Tibial artery (tissue), 4 donors: ENCODE results near the gene LAMB3.

Experiments
- DNase-seq, 2 donors: peaks; one replicate each; pipeline ENCODE4 v3.0.0-alpha.2; 2019
- H3K27ac ChIP-seq, 2 donors: fragments of 200-600 bp; sonication (generic) in 1 of 2; 1 replicate in 1 of 2; 2 replicates in 1 of 2; pipeline ENCODE4 v1.5.1; 2018 to 2019; ENCODE audit warnings: mild to moderate bottlenecking in 1 of 2
- H3K27me3 ChIP-seq, 2 donors: fragments of 200-600 bp; sonication (generic) in 1 of 2; one replicate each; pipeline versions ENCODE4 v1.5.1 to v1.6.0; 2016 to 2019
- H3K36me3 ChIP-seq, 3 donors: fragments of 200-600 bp; sonication (generic) in 2 of 3; one replicate each; pipeline ENCODE4 v1.5.1; 2016 to 2019; ENCODE audit warnings: mild to moderate bottlenecking in 2 of 3
- H3K4me1 ChIP-seq, 4 donors: fragments of 200-600 bp; sonication (generic) in 2 of 4; 1 replicate in 3 of 4; 2 replicates in 1 of 4; pipeline ENCODE4 v1.5.1; 2016 to 2019
- H3K4me3 ChIP-seq, 2 donors: fragments of 200-600 bp; sonication (generic) in 1 of 2; 1 replicate in 1 of 2; 2 replicates in 1 of 2; pipeline ENCODE4 v1.5.1; 2018 to 2019; ENCODE audit warnings: mild to moderate bottlenecking in 2 of 2
- H3K9me3 ChIP-seq, 3 donors: fragments of 200-600 bp; sonication (generic) in 1 of 3; one replicate each; pipeline ENCODE4 v1.5.1; 2016 to 2019
- intact Hi-C: fragments of 100-400 bp; cut with DNase I; formaldehyde crosslinking; loops from one replicate; pipeline ENCODE4 v1.15.0; 2023; ENCODE audit warnings: low total_unique reads
- TF ChIP-seq, protein P1 (sequence below), 2 experiments: fragments of 200-600 bp in 1 of 2; fragments of 450-650 bp in 1 of 2; IDR thresholded peaks; one replicate each; pipeline ENCODE4 v1.5.1; 2017 to 2019; ENCODE audit warnings: antibody characterized with exemption in 2 of 2, mild to moderate bottlenecking in 1 of 2, moderate library complexity in 1 of 2

Gene LAMB3

DNA sequence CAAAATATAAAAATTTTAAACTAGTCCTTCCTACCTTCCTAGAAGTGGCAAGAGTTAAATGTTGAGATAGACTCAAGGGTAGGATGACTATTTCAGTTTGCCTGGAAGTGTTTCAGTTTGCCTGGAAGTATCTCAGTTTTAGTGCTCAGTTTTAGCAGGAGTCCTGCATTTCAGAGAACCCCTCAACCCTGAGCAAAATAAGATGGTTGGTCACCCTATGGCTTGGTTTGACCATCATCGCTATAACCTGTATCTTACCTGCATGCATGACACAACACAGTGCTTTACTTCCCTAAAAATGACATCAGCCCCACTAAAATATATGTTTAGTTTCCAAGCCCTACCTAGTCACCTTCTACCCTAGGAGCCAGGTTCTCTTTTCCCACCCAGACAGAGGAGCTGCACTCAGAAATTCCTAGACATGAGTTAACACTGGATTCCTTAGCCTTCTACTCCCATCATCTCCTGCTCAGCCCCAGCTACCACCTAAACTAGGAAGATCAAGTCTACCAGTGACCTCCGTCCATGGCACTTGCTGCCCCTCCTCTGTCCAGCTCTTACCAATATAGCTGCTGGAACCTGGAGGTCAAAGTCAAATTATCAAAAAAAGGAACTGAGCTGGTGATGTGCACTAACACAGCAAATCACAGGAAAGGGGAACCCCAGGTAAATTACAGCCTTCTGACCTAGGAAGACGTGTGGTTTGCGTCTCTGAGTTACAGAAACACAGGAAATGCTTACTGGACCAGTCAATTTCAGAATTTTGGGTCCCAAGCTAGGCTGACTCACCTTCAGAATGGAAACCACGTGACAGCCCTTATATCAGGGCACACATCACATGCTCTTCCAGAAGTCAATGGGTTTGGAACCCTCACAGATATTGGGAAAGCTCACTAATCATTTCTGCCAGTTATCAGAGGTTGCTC lies 20.7 kb upstream of the LAMB3 start:
- TF ChIP-seq, protein P1, sequence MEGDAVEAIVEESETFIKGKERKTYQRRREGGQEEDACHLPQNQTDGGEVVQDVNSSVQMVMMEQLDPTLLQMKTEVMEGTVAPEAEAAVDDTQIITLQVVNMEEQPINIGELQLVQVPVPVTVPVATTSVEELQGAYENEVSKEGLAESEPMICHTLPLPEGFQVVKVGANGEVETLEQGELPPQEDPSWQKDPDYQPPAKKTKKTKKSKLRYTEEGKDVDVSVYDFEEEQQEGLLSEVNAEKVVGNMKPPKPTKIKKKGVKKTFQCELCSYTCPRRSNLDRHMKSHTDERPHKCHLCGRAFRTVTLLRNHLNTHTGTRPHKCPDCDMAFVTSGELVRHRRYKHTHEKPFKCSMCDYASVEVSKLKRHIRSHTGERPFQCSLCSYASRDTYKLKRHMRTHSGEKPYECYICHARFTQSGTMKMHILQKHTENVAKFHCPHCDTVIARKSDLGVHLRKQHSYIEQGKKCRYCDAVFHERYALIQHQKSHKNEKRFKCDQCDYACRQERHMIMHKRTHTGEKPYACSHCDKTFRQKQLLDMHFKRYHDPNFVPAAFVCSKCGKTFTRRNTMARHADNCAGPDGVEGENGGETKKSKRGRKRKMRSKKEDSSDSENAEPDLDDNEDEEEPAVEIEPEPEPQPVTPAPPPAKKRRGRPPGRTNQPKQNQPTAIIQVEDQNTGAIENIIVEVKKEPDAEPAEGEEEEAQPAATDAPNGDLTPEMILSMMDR (IDR thresholded peaks at IDR 0.05): no peak
- no peak overlapping the region for H3K4me3 ChIP-seq
- H3K27me3 ChIP-seq: no peaks in the 10 kb centered on the region
- H3K27ac ChIP-seq: no peak overlapping the region
- no peaks in the 10 kb centered on the region for H3K36me3 ChIP-seq
- peaks cover 0 to 23% (median 16%) of the 10 kb centered on the region in 4 donors for H3K4me1 ChIP-seq
- intact Hi-C loops: no loop called here
- no peak for DNase-seq
- no peaks in the 10 kb centered on the region for H3K9me3 ChIP-seq

DNA sequence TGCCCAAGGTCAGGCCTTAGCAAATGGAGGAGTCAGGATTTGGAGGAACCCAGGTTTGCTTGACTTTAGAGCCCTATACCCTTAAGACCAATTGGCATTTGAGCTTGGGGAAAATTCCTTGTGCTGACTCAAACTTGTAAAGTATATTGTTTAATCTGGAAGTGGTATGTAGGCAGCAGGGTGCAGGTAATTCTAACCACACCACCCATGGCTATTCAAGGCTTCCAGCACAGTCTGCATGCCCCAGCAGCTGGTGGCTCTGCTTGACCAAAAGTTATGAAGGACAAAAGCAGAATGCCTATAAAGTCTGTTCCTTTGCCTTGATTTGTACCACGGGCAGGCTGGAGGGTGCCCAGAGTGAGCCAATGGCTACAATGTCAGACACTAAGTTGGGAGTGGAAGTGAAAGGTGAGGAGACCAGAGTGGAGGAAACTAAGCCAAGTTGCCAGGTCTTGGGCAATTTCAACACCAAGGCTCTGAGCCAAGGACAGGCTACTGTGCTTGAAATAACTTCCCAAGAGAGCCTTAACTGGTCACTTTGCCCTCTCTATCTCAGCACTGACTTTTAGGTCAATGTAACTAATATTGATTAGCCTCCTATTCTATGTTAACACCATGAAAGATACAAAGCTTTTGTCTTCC lies 18.3 kb upstream of the LAMB3 start:
- Histone ChIP-seq H3K27me3 (no peaks in the 10 kb centered on the region), H3K36me3 (no peaks in the 10 kb centered on the region), H3K4me3 (no peak overlapping the region), H3K27ac (no peak overlapping the region), H3K9me3 (no peaks in the 10 kb centered on the region), H3K4me1 (peaks cover 0 to 15% (median 9%) of the 10 kb centered on the region in 4 donors)
- no peak for DNase-seq
- TF ChIP-seq, protein P1 (IDR thresholded peaks at IDR 0.05): no peak
- intact Hi-C loops: no loop called here

DNA sequence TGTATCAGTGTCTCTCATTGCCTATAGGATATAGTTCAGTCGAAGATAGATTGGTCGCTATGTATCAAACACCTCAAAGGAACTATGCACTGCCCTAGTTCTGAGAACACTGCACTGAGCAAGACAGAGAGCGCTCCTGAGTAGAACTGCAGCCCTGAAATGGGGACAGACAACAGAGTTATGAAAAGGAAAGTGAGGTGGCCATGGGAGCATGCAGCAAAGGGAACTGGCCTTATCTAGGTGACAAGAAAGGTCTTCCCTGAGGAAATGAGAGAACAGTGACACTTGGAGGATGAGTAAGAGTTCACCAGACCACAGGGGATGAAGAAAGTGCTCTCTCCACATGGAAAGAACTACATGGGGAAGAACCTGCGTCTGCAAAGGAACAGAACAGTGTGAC lies 15.5 kb upstream of the LAMB3 start:
- no peak for DNase-seq
- Histone ChIP-seq H3K36me3 (no peaks in the 10 kb centered on the region), H3K27me3 (no peaks in the 10 kb centered on the region), H3K27ac (no peak overlapping the region), H3K4me1 (no peaks in the 10 kb centered on the region), H3K9me3 (no peaks in the 10 kb centered on the region), H3K4me3 (no peak overlapping the region)
- intact Hi-C loops: no loop called here
- TF ChIP-seq, protein P1 (IDR thresholded peaks at IDR 0.05): no peak

DNA sequence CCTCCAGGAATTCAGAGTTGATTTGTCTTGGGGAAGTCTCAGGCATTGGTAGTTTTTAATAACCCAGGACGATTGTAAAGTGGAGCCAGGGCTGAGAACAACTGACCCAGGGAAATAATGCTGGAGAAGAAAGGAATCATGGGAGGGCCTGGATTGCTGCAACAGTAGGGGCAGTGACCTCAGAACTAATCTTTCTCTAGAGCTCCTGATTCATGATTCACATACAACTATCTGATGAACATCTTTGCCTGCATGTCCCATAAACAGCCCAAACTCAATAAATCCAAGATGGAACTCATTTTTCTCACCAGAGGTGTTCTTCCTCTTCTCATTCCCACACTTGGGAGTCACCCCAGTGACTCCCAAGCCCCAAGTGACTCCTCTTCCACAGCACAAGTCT lies 14.9 kb upstream of the LAMB3 start:
- Histone ChIP-seq H3K36me3 (no peaks in the 10 kb centered on the region), H3K4me3 (no peak overlapping the region), H3K4me1 (no peaks in the 10 kb centered on the region), H3K27ac (no peak overlapping the region), H3K27me3 (no peaks in the 10 kb centered on the region), H3K9me3 (no peaks in the 10 kb centered on the region)
- TF ChIP-seq, protein P1 (IDR thresholded peaks at IDR 0.05): no peak
- DNase-seq: no peak
- intact Hi-C loops: no loop called here

DNA sequence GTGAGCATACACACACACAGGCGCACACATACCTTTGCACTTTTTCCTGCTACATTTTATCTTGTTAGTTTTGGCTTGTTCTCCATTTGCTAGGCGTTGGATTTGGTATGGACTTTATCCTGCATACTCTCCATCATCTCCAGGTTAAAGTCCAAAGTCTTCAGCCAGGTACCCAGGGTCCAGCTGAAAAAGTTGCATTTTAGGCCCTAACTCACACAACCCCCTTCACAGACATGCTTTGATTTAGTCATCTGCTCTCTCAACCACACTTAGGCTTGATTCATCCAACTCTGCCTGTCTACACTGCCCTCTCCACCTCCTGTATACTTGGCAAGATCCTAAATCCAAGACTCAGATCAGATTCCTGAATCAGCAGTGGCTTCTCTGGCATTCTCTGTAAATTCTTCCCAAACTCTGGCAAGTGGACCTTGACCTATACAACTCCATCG lies 10.7 kb upstream of the LAMB3 start:
- Histone ChIP-seq H3K4me3 (no peak overlapping the region), H3K4me1 (no peaks in the 10 kb centered on the region), H3K36me3 (no peaks in the 10 kb centered on the region), H3K9me3 (no peaks in the 10 kb centered on the region), H3K27ac (no peak overlapping the region), H3K27me3 (no peaks in the 10 kb centered on the region)
- no peak for DNase-seq
- intact Hi-C loops: no loop called here
- TF ChIP-seq, protein P1 (IDR thresholded peaks at IDR 0.05): no peak
